COLO668 (cell line): ENCODE results near the gene SEMA3C.

Experiments used
- DNase-seq: peaks from one replicate; lab custom pipeline; 2025; ENCODE audit not compliant: unreplicated experiment; lab: John Stamatoyannopoulos, UW

The SEMA3C gene

DNA sequence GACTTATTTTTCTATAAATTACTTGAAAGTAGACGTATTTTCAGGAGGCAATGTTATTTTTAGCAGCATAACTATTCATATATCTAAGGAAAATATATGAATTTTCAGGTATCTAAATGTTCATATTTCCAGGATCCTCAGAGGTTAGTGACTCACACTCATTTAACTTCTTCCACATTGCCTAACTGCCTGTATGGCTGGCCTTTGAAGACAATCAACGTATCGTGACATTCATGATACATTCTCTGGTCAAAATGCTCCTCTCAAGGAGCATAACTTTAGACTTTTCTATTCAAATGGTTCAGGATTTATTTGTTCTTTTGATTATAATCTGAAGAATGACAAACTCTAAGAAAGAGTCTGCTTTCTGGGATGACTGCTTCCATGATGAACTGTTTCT, 89.3 kb downstream of the SEMA3C start:
- DNase-seq, result no peak

DNA sequence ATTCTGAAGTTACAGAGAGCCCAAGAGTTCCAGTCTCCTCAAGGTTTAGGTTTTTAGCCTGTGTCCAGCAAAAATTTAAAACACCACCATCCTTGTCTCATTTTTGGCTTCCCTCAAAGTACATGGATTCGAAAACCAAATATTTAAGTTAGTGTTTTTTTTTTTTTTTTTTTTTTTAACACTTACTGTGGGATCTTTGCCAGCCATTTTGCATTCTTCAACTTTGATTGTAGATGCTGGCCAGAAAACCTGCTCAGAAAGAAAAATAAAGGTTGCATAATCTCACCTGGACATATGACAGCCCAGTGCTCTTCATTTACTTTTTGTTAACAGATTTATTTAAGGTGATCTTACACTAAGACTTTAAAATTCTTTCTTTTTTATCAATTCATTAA, 91.6 kb downstream of the SEMA3C start:
- no peak for DNase-seq

DNA sequence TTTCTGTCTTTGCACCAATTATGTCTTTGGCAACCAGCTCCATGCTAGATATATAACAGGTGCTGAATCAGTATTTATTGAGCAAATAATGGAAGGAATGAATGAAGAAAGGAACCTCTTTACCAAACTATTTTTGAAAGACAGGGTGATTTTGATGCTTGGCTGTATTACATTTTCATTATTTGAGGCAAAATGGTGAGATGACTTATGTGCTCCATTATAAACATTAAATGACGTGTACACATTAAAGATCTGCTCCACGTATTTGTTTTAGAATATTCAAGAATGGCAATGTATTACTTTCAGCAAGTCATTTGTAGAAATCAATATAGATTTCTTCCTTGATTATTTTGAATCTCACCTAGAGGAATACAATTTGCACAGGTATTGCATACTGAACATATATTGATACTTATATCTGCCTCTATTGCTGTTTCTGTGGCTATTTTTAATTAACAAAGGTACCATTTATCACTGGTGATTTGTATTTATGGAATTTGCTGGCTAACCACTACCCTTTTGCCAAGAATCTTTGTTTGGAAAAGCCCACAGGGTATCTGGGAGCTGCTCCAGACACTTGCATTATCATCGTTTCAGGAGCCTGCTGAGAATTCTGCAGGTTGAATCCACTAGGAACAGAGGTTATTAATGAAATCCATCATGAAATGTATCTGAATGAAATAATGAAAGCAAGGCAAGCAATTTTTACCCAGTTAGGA, 92.2 kb downstream of the SEMA3C start:
- DNase-seq, result no peak

DNA sequence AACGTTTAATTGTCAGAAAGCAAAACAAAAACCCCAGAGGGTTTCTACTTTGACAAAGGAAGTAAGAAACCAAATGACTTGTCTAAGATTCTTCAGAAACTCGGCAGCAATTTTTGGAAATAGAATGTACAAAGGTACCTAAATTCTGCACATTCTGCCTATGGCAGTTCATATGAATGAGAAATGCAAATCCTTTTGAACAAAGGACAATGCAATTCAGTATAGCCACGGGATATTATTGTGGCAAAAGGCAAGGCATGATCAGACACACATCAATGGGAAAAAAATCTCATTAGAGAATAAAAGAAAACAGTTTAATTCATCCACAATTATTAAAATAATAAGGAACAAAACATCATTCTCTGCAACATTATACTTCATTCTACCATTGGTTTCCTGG, 93.4 kb downstream of the SEMA3C start:
- no peak for DNase-seq

GRCh38 chr7:80824253-80824652, 94.6 kb downstream of the SEMA3C start:
- DNase-seq, result no peak

- no peak for DNase-seq
These were observed 95.8 kb downstream of the SEMA3C start for GRCh38 chr7:80823057-80823456.

- DNase-seq, result no peak
These were observed 97.0 kb downstream of the SEMA3C start for GRCh38 chr7:80821771-80822319.

DNA sequence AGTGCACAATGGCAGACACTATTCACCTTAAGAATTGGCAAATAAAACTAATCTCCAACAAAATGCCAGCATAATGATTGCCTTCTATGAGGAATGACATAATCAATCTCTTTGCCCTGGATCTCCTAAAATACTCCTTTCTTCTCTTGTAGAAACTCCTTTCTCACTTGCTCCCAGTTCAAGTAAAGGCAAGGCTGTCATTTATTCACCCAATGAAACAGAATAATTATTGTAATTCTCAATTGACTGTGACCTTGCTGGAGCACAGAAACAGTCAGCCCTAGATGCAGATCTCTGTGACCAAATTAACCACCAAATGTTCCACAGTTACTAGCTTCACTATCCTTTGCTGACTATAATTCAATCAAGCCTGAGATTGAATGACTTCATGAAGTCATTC, 99.3 kb downstream of the SEMA3C start:
- no peak for DNase-seq

- DNase-seq, result no peak
These were observed 100.7 kb downstream of the SEMA3C start for GRCh38 chr7:80818181-80818580.

DNA sequence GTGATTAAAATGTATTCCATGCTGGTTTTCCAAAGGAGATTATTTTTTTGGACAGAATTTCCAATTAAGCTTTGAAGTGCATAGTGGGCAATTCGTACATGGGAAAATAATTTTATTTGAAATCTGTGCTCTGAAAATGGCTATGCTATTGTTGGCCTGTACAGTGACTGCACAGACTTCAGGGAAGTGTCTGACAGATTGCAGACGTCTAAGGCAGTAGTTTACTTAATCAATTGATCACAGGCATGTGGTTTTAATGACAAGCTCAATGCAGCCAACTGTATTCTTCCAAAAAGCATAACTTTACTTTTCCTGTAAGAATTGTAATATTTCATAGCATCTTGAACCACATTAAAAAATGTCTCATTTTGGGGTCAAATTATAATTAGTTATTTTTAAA, 102.0 kb downstream of the SEMA3C start:
- DNase-seq, result no peak

- DNase-seq, result no peak
These were observed 103.1 kb downstream of the SEMA3C start for GRCh38 chr7:80815733-80816132.

GRCh38 chr7:80809545-80809944, 109.3 kb downstream of the SEMA3C start:
- no peak for DNase-seq

- DNase-seq, result no peak
These were observed 111.5 kb downstream of the SEMA3C start for GRCh38 chr7:80807166-80807900.

GRCh38 chr7:80806663-80807062, 112.2 kb downstream of the SEMA3C start:
- DNase-seq, result no peak

DNA sequence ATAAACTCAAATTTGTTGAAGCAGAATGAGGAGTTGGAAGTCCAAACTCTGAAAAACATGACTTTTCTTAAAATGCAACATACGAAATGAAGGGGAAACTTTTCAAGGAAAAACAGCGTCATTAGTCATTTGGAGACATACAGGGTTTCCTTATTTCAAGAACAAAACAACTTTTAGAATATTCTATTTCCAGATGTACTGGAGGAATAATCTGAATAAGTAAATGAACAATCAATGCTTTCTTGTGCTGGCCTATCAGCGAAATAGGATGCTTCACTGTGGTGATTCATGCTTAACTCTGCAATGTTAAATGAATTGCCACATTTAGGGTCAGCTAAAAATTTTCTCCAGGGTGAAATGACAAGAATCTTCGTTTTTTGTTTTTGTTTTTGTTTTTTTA, 114.3 kb downstream of the SEMA3C start:
- DNase-seq, result no peak

DNA sequence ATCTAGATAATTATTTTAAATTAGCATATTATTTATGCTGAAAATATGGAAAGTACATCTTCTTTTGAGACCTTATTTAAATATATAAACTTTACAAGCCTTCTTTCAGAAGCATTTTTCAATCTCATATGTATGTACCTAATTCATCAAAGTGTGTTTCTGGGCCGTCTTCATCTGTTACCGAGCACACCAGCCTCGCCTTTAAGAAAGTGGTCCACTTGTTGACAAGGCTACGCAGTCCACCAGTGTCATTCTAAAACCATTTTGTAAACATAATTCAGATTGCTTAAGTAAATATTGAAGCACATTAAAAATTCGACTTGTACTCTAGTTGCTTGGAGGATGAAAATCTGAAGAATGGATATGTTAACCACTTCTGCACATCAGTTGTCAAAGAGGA, 116.3 kb downstream of the SEMA3C start:
- no peak for DNase-seq

DNA sequence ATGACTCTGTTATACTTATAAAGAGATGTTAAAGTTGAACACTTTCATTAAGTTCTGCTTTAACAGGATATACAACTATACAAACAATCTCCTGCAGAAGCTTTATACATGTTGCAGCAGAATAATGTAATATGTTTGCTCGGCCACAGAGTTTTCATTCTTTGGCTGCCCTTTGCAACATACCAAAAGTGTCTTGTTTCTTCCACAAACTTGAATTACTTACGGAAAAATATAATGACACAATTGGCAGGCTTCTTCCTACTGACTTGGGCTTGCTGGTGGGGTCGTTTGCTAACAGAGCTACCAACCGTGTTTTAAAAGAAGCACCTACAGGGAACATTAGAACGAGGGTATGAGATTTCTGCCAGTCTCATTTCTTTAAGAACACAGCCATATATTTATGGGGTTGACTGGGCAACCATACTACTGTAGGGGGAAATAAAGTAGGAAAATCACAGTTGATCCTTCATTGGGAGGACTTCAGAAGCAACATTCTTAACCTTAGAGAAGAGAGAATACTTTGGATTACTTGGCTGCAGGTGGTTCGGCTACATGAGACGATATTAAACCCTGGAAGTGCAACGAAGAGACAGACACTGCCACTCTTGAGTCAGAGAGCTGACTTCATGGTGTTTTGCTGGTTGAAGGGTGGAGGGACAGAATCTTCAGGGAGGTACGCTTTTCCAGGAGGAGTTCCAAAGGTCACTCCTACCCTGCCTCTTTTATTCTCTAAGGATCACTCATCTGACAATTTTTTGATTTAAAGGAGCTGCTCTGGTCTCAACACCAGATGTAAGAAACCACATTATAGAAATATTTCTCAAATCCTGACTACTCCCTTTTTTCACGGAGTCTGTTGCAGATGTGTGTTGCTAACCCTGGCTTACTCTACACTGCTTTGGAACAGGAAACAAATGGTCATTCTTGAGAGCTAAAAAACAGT, 123.9 kb downstream of the SEMA3C start:
- no peak for DNase-seq

- DNase-seq, result no peak
These were observed 127.3 kb downstream of the SEMA3C start for GRCh38 chr7:80791509-80791929.

GRCh38 chr7:80790877-80791276, 128.0 kb downstream of the SEMA3C start:
- no peak for DNase-seq

DNA sequence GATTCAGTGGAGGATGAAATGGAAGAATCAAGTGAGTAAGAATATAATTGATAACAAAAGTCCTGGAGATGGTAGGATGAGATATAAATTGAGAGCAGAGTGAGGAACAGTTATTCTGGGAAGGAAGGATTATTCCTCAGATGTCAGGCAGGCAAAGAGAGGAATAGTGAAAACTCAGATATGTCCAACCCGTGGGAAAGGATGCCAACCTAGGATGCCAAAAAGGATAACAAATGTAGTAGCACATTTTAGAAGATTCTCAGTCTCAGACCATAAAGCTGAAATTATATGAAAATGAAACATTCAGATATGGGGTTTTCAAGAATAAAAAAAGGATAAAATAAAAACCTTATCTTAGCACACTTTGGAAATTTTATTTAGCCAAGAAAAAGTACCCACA, 131.1 kb downstream of the SEMA3C start:
- no peak for DNase-seq

DNA sequence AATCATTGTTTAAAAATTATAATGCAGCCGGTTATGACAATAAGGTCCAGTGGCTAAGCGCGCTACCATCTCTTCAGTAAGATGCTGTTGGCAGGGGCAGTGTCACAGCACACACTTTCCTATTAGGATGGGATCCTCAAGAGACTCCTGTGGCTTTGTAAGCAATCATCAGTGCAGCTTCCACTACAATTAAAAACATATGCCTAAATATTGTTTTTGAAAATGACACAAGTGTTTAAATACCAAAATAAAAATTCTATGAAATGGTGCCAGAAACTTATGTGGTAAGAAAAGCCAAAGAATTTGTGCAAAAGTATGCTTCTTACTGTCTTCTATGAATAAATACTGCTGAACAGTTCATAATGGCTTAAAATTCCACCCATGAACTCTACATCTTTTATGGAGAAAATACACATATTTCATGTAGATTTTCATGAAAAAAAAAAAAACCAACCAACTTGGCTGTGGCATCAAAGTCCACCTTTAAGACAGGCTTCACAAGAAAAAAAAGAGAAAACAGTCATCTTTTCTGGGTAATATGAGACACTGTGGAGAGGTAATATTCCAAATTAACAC, 132.8 kb downstream of the SEMA3C start:
- DNase-seq, result no peak
